ENCODE measurements around the gene TTLL12. TPM values are rescaled to one million over a fixed set of nuclear protein-coding genes. Genes with fewer than 3 reads are reported as not detected.

TTLL12 gene
- total RNA-seq, 4 donors from 2014 or later: 109 to 211 (median 122) TPM

DNA sequence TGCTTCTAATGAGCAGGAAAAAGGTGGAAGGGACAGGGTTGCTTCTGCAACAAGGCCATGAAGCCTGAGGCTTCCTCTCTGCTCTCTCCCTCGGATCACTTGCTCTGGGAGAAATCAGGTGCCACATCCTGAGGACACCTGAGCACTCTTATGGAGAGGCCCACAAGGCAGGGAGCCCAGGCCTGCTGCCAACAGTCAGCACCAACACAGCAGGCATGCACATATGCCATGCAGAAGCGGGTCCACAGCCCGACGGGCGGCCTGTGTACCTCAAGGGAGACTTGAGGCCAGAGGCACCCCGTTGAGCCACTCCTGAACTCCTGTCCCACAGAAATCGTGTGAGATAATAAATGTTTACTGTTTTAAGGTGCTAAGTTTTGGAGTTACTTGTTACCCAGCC, 9.5 kb downstream of the TTLL12 start:
- Histone ChIP-seq H3K27me3 (no peaks in the 10 kb centered on the region), H3K36me3 (peaks cover 41 to 100% (median 46%) of the 10 kb centered on the region in 3 donors), H3K27ac (no peak overlapping the region), H3K4me1 (peaks cover 11 to 41% (median 23%) of the 10 kb centered on the region in 3 donors), H3K4me3 (no peak overlapping the region), H3K9me3 (no peaks in the 10 kb centered on the region)
- intact Hi-C loops (cut with DNase I): no loop called here
- WGBS, 2 donors: 80 to 85% methylated on average over 1 to 6 of the region's 7 CpGs
- DNase-seq: no peak
- TF ChIP-seq POLR2A (IDR thresholded peaks at IDR 0.05) (no peak), CTCF (IDR thresholded peaks at IDR 0.05) (no peak)

DNA sequence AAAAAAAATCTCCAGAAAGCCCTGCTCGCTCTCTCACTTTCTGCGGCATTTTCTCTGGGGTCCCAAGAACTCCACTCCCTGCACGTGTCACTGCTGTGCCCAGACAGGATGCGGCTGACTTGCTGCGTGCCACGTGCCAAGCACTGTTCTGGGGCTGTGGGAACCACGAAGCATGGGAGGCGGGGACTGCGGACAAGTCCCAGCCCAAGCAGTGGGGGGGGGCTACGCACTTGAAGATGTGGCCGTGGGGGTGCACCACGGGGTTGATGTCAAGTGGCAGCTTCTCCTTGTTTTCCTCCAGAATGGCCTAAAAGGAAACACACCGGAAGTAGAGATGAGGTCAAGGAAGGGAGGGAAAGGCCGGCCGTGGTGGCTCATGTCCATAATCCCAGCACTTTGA, 10.8 kb downstream of the TTLL12 start:
- Histone ChIP-seq H3K4me1 (peaks cover 17 to 53% (median 34%) of the 10 kb centered on the region in 3 donors), H3K36me3 (peaks cover 35 to 100% (median 50%) of the 10 kb centered on the region in 3 donors), H3K27ac (peak overlapping the region in 2 of 4 donors; percentile 82 to 85), H3K27me3 (no peaks in the 10 kb centered on the region), H3K9me3 (no peaks in the 10 kb centered on the region), H3K4me3 (no peak overlapping the region)
- WGBS, 2 donors: 67 to 73% methylated on average over 9 of the region's 15 CpGs
- no peak for TF ChIP-seq CTCF (IDR thresholded peaks at IDR 0.05)
- TF ChIP-seq POLR2A (IDR thresholded peaks at IDR 0.05): no peak
- intact Hi-C loops (cut with DNase I): no loop called here
- no peak for DNase-seq

- intact Hi-C loops (cut with DNase I): no loop called here
- DNase-seq: no peak
- Histone ChIP-seq H3K36me3 (peaks cover 26 to 100% (median 51%) of the 10 kb centered on the region in 3 donors), H3K4me1 (peaks cover 19 to 64% (median 43%) of the 10 kb centered on the region in 3 donors), H3K9me3 (no peaks in the 10 kb centered on the region), H3K27me3 (no peaks in the 10 kb centered on the region), H3K4me3 (no peak overlapping the region), H3K27ac (peak overlapping the region; percentile 61 to 85 (median 76))
- WGBS, 2 donors: 33 to 47% methylated on average over 1 to 6 of the region's 9 CpGs
- no peak for TF ChIP-seq POLR2A (IDR thresholded peaks at IDR 0.05)
- peak in 3 of 6 experiments; percentile 21 to 45 (median 37) for TF ChIP-seq CTCF (IDR thresholded peaks at IDR 0.05)
These were observed 11.9 kb downstream of the TTLL12 start for GRCh38 chr22:43174941-43175531.

- 80% methylated on average over 4 of the region's 39 CpGs; no CpG with 5 or more reads in 1 of the 2 donors for WGBS, 2 donors
- TF ChIP-seq CTCF (IDR thresholded peaks at IDR 0.05) (no peak), POLR2A (IDR thresholded peaks at IDR 0.05) (no peak)
- peaks cover 17 to 100% (median 44%) of the 10 kb centered on the region in 3 donors for H3K36me3 ChIP-seq
- no peak for DNase-seq
- H3K4me3 ChIP-seq: no peak overlapping the region
- H3K4me1 ChIP-seq: peaks cover 19 to 73% (median 43%) of the 10 kb centered on the region in 3 donors
- no peaks in the 10 kb centered on the region for H3K9me3 ChIP-seq
- H3K27me3 ChIP-seq: no peaks in the 10 kb centered on the region
- intact Hi-C loops (cut with DNase I): no loop called here
- H3K27ac ChIP-seq: peak overlapping the region; percentile 61 to 85 (median 76)
These were observed 12.8 kb downstream of the TTLL12 start for GRCh38 chr22:43173976-43174720.

DNA sequence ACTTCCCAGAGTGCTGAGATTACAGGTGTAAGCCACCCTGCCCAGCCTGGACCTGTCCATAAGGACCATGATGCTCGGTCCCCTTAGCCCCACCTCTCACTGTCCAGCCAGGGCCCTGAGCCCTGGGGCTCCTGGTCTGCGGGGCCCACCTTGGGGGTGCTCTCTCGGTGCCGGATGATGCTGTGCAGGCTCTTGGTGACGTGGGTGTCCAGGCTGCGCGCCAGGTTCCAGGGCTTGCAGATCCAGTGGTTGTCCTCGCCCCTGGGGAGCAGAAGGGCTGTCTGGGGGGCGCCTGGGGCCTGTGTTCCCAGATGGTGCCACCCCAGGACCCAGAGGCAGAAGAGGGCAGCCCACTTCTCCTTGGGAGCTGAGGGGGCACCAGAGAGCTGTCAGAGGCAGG, 13.4 kb downstream of the TTLL12 start:
- intact Hi-C loops (cut with DNase I): no loop called here
- DNase-seq: no peak
- Histone ChIP-seq H3K27ac (peak overlapping the region in 3 of 4 donors; percentile 61 to 85 (median 82)), H3K36me3 (peaks cover 14 to 100% (median 39%) of the 10 kb centered on the region in 3 donors), H3K4me3 (no peak overlapping the region), H3K9me3 (no peaks in the 10 kb centered on the region), H3K27me3 (no peaks in the 10 kb centered on the region), H3K4me1 (peaks cover 19 to 78% (median 43%) of the 10 kb centered on the region in 3 donors)
- 86% methylated on average over 1 of the region's 9 CpGs; no CpG with 5 or more reads in 1 of the 2 donors for WGBS, 2 donors
- TF ChIP-seq POLR2A (IDR thresholded peaks at IDR 0.05) (no peak), CTCF (IDR thresholded peaks at IDR 0.05) (no peak)

Data from esophagus squamous epithelium (tissue), 5 donors.